ENCODE measurements around the gene GRAMD1A. TPM values are rescaled to one million over a fixed set of nuclear protein-coding genes. Genes with fewer than 3 reads are reported as not detected.

GRAMD1A gene
- total RNA-seq, 1 experiment from 2014 or later, result 125 TPM

GRCh38 chr19:35018379-35018778 is 18.3 kb downstream of the GRAMD1A start:
- no peak overlapping the region for H3K4me3 Mint-ChIP-seq
- no peak overlapping the region for H3K9ac ChIP-seq (ENCODE audit: extremely low read depth, insufficient read length, low read length)

More at GRCh38 chr19:35018379-35018778, 18.3 kb downstream of the GRAMD1A start:
- no peak overlapping the region for H3T11ph ChIP-seq (ENCODE audit: low read length)
- H3K9me3 ChIP-seq (ENCODE audit: control insufficient read depth, low read depth, low read length), result no peaks in the 10 kb centered on the region
- no peaks in the 10 kb centered on the region for H3K27me3 ChIP-seq (ENCODE audit: insufficient read depth, low read length)
- no peaks in the 10 kb centered on the region for H3K79me1 ChIP-seq (ENCODE audit: insufficient read depth, low read depth, low read length, poor library complexity, severe bottlenecking)
- H3K4me2 ChIP-seq (ENCODE audit: insufficient read depth, insufficient read length, low read length), result no peak overlapping the region
- no peak overlapping the region for H3K27ac Mint-ChIP-seq
- no peak overlapping the region for H3K14ac ChIP-seq (ENCODE audit: insufficient read depth, low read length)
- H3K4ac ChIP-seq (ENCODE audit: low read depth, low read length), result no peak overlapping the region
- H2AFZ ChIP-seq (ENCODE audit: low read length), result no peak overlapping the region
- no peak overlapping the region for H2BK15ac ChIP-seq (ENCODE audit: low read depth, low read length)
- H2AK5ac ChIP-seq (ENCODE audit: insufficient read length, low read length), result no peak overlapping the region
- no peak overlapping the region for H4K5ac ChIP-seq (ENCODE audit: insufficient read length, low read depth, low read length)
- H3K56ac ChIP-seq (ENCODE audit: insufficient read length, low read depth, low read length), result no peak overlapping the region
- H3K23me2 ChIP-seq (ENCODE audit: insufficient read length, low read depth, low read length, poor library complexity, severe bottlenecking), result no peaks in the 10 kb centered on the region
- no peak overlapping the region for H3K27ac ChIP-seq (ENCODE audit: insufficient read length, low read depth, low read length)
- peaks cover 68 to 92% (median 86%) of the 10 kb centered on the region in 3 experiments for H3K36me3 Mint-ChIP-seq (ENCODE audit: insufficient read depth in 1 of 3, low read depth in 3 of 3)
- no peak for DNase-seq
- H2BK20ac ChIP-seq (ENCODE audit: low read depth, low read length, poor library complexity, severe bottlenecking), result no peak overlapping the region
- H2BK120ac ChIP-seq (ENCODE audit: low read depth, low read length, poor library complexity, severe bottlenecking), result no peak overlapping the region
- H2BK12ac ChIP-seq (ENCODE audit: insufficient read length, low read depth, low read length), result no peak overlapping the region
- no peaks in the 10 kb centered on the region for H3K79me2 ChIP-seq (ENCODE audit: insufficient read depth, low read length)
- no peak overlapping the region for H3K23ac ChIP-seq (ENCODE audit: insufficient read length, low read depth, low read length)
- no peaks in the 10 kb centered on the region for H3K4me1 Mint-ChIP-seq
- H2BK5ac ChIP-seq (ENCODE audit: insufficient read length, low read length), result no peak overlapping the region
- no peaks in the 10 kb centered on the region for H3K4me1 ChIP-seq (ENCODE audit: insufficient read depth, low read length)
- no CpG with 5 or more reads among the region's 4 CpGs for WGBS (ENCODE audit: extremely low coverage, insufficient read length, low lambda C conversion rate)
- no peaks in the 10 kb centered on the region; a peak in 1 of 5 replicates for H3K9me3 Mint-ChIP-seq
- H3K18ac ChIP-seq (ENCODE audit: insufficient read length, low read depth, low read length), result no peak overlapping the region
- no peaks in the 10 kb centered on the region for H4K20me1 ChIP-seq (ENCODE audit: control insufficient read depth, insufficient read depth, insufficient read length)
- TF ChIP-seq CTCF (conservative IDR thresholded peaks at IDR 0.05), result no peak
- no peak overlapping the region for H4K8ac ChIP-seq (replicated peaks; ENCODE audit: insufficient read length, low read depth, low read length)
- no peaks in the 10 kb centered on the region for H3K27me3 Mint-ChIP-seq (ENCODE audit: low read depth)
- no peak overlapping the region for H4K91ac ChIP-seq (ENCODE audit: insufficient read length, low read depth, low read length)
